Osteoblast (primary cell): ENCODE data around the gene THBS2. TPM values are rescaled to one million over a fixed set of nuclear protein-coding genes. Genes with fewer than 3 reads are reported as not detected.

Experiments used
- DNase-seq: peaks from one replicate; pipeline ENCODE4 v3.0.0; 2011; ENCODE audit warnings: low spot score, mixed read lengths; ENCODE audit not compliant: insufficient read length; ENCODE audit errors: missing footprints
- H2AFZ ChIP-seq: 2 replicates; pipeline ENCODE4 v1.6.0; 2011; ENCODE audit warnings: mild to moderate bottlenecking, low read length
- H3K27ac ChIP-seq: 2 replicates; pipeline ENCODE4 v1.5.1; 2011; ENCODE audit warnings: mild to moderate bottlenecking, low read depth, low read length, moderate library complexity
- H3K27me3 ChIP-seq: 2 replicates; pipeline ENCODE4 v1.6.0; 2012; ENCODE audit warnings: mild to moderate bottlenecking, control low read depth, inconsistent platforms, low read length, moderate library complexity; ENCODE audit not compliant: insufficient read depth
- H3K36me3 ChIP-seq: 2 replicates; pipeline ENCODE4 v1.5.1; 2011; ENCODE audit warnings: mild to moderate bottlenecking, low read length, control low read depth, moderate library complexity; ENCODE audit not compliant: insufficient read depth
- H3K4me1 ChIP-seq: 2 replicates; pipeline ENCODE4 v1.5.1; 2011; ENCODE audit warnings: mild to moderate bottlenecking, low read length, control low read depth, moderate library complexity; ENCODE audit not compliant: insufficient read depth
- H3K4me2 ChIP-seq: 2 replicates; pipeline ENCODE4 v1.6.0; 2011; ENCODE audit warnings: mild to moderate bottlenecking, low read length; ENCODE audit not compliant: insufficient read depth
- H3K4me3 ChIP-seq: fragments of 200-600 bp; sonication (generic); 3 replicates; pipeline ENCODE4 v1.5.1; 2012; ENCODE audit warnings: mild to moderate bottlenecking, low read length, inconsistent platforms; ENCODE audit not compliant: insufficient read depth
- H3K79me2 ChIP-seq: 2 replicates; pipeline ENCODE4 v1.6.0; 2012; ENCODE audit warnings: mild to moderate bottlenecking, low read length, control low read depth, inconsistent platforms; ENCODE audit not compliant: insufficient read depth
- H3K9me3 ChIP-seq: 2 replicates; pipeline ENCODE4 v1.5.1; 2011; ENCODE audit warnings: low read depth, low read length, control low read depth
- H4K20me1 ChIP-seq: 2 replicates; pipeline ENCODE4 v1.6.0; 2012; ENCODE audit warnings: mild to moderate bottlenecking, low read length, control low read depth; ENCODE audit not compliant: insufficient read depth
- CTCF ChIP-seq: IDR thresholded peaks from 2 replicates; pipeline ENCODE4 v1.5.1; 2011; ENCODE audit warnings: mild to moderate bottlenecking, low read depth, low read length, moderate library complexity; ENCODE audit errors: extremely low read depth
- total RNA-seq: library from RNA; depleted of rRNA; stranded (reverse); fragments of >200 nt; gene quantifications from 2 replicates; pipeline ENCODE4 v1.2.3, GENCODE V29; 2012

THBS2 gene
- total RNA-seq, 1 donor = 1,498 TPM

GRCh38 chr6:169288591-169288990, 34.9 kb upstream of the THBS2 start:
- H3K27ac ChIP-seq = peak overlapping the region; percentile 85
- no peaks in the 10 kb centered on the region for H3K9me3 ChIP-seq
- no peaks in the 10 kb centered on the region for H4K20me1 ChIP-seq
- no peaks in the 10 kb centered on the region for H3K79me2 ChIP-seq
- H3K27me3 ChIP-seq = no peaks in the 10 kb centered on the region
- no peak overlapping the region for H3K4me3 ChIP-seq
- H3K36me3 ChIP-seq = no peaks in the 10 kb centered on the region
- H3K4me1 ChIP-seq = peaks cover 54% of the 10 kb centered on the region
- peak; percentile 19 for TF ChIP-seq CTCF
- peak; percentile 88 for DNase-seq
- H3K4me2 ChIP-seq = peak overlapping the region; percentile 32
- peak overlapping the region; percentile 47 for H2AFZ ChIP-seq

- no peak overlapping the region for H3K27ac ChIP-seq
- H3K36me3 ChIP-seq = no peaks in the 10 kb centered on the region
- H3K79me2 ChIP-seq = no peaks in the 10 kb centered on the region
- no peaks in the 10 kb centered on the region for H3K9me3 ChIP-seq
- no peak overlapping the region for H3K4me3 ChIP-seq
- TF ChIP-seq CTCF = no peak
- H2AFZ ChIP-seq = no peak overlapping the region
- no peak overlapping the region for H3K4me2 ChIP-seq
- H4K20me1 ChIP-seq = no peaks in the 10 kb centered on the region
- H3K4me1 ChIP-seq = peaks cover 46% of the 10 kb centered on the region
- H3K27me3 ChIP-seq = no peaks in the 10 kb centered on the region
- DNase-seq = no peak
Measured at GRCh38 chr6:169287675-169288074, 34.0 kb upstream of the THBS2 start.

GRCh38 chr6:169286961-169287360, 33.3 kb upstream of the THBS2 start:
- Histone ChIP-seq H4K20me1 (no peaks in the 10 kb centered on the region), H3K4me2 (no peak overlapping the region), H3K4me3 (no peak overlapping the region), H3K79me2 (no peaks in the 10 kb centered on the region), H3K27ac (no peak overlapping the region), H3K27me3 (no peaks in the 10 kb centered on the region), H3K4me1 (peaks cover 39% of the 10 kb centered on the region), H2AFZ (no peak overlapping the region), H3K9me3 (no peaks in the 10 kb centered on the region), H3K36me3 (no peaks in the 10 kb centered on the region)
- DNase-seq = peak; percentile 35
- no peak for TF ChIP-seq CTCF

GRCh38 chr6:169285165-169285564, 31.5 kb upstream of the THBS2 start:
- Histone ChIP-seq H4K20me1 (no peaks in the 10 kb centered on the region), H2AFZ (no peak overlapping the region), H3K79me2 (no peaks in the 10 kb centered on the region), H3K4me1 (peaks cover 22% of the 10 kb centered on the region), H3K27ac (no peak overlapping the region), H3K36me3 (no peaks in the 10 kb centered on the region), H3K9me3 (no peaks in the 10 kb centered on the region), H3K27me3 (no peaks in the 10 kb centered on the region), H3K4me3 (no peak overlapping the region), H3K4me2 (no peak overlapping the region)
- no peak for TF ChIP-seq CTCF
- DNase-seq = peak; percentile 55
